ENCODE measurements around the gene OXCT2. TPM values are rescaled to one million over a fixed set of nuclear protein-coding genes. Genes with fewer than 3 reads are reported as not detected.

OXCT2 gene
- total RNA-seq, 1 donor from 2014 or later, result 2.1 TPM

- H4K20me1 ChIP-seq (ENCODE audit: low read depth), result peaks cover 3% of the 10 kb centered on the region
- TF ChIP-seq CTCF (IDR thresholded peaks at IDR 0.05), result no peak
- no peak for TF ChIP-seq EZH2 (IDR thresholded peaks at IDR 0.05)
- no peak for TF ChIP-seq EZH2phosphoT487 (IDR thresholded peaks at IDR 0.05)
- Mint-ChIP-seq H3K27me3 (ENCODE audit: insufficient read depth, low read depth) (peaks cover 10% of the 10 kb centered on the region), H3K4me3 (no peak overlapping the region), H3K4me1 (peaks cover 17% of the 10 kb centered on the region), H3K36me3 (peaks cover 2% of the 10 kb centered on the region), H3K9me3 (no peaks in the 10 kb centered on the region), H3K27ac (no peak overlapping the region)
- H2AFZ ChIP-seq (replicated peaks), result no peak overlapping the region
- H3K79me2 ChIP-seq (ENCODE audit: low read depth), result peaks cover 14% of the 10 kb centered on the region
- H3K36me3 ChIP-seq, result no peaks in the 10 kb centered on the region
- no peak overlapping the region for H3K9ac ChIP-seq
- H3K4me1 ChIP-seq, result peaks cover 7% of the 10 kb centered on the region
- no peak for DNase-seq (ENCODE audit: low spot score)
- peaks cover 75% of the 10 kb centered on the region for H3K27me3 ChIP-seq
- H3F3A ChIP-seq (ENCODE audit: low read depth), result no peaks in the 10 kb centered on the region
- no peak overlapping the region for H3K4me3 ChIP-seq
- no peak overlapping the region for H3K27ac ChIP-seq
- H3K9me3 ChIP-seq (ENCODE audit: low read depth), result no peaks in the 10 kb centered on the region
- H3K4me2 ChIP-seq, result no peak overlapping the region
These were observed 35.4 kb downstream of the OXCT2 start for GRCh38 chr1:39735731-39736130.

GRCh38 chr1:39733161-39733560, 38.0 kb downstream of the OXCT2 start:
- Histone ChIP-seq H3K27me3 (peaks cover 100% of the 10 kb centered on the region), H3K27ac (no peak overlapping the region), H3K79me2 (ENCODE audit: low read depth) (no peaks in the 10 kb centered on the region), H3K4me1 (no peaks in the 10 kb centered on the region), H3K9ac (no peak overlapping the region), H2AFZ (replicated peaks) (no peak overlapping the region), H3F3A (ENCODE audit: low read depth) (no peaks in the 10 kb centered on the region), H3K4me3 (no peak overlapping the region), H4K20me1 (ENCODE audit: low read depth) (no peaks in the 10 kb centered on the region), H3K9me3 (ENCODE audit: low read depth) (no peaks in the 10 kb centered on the region), H3K36me3 (no peaks in the 10 kb centered on the region), H3K4me2 (no peak overlapping the region)
- Mint-ChIP-seq H3K27ac (no peak overlapping the region), H3K36me3 (no peaks in the 10 kb centered on the region), H3K9me3 (no peaks in the 10 kb centered on the region), H3K4me3 (peak overlapping the region; percentile 28), H3K4me1 (peaks cover 3% of the 10 kb centered on the region), H3K27me3 (ENCODE audit: insufficient read depth, low read depth) (peaks cover 25% of the 10 kb centered on the region)
- no peak for DNase-seq (ENCODE audit: low spot score)
- no peak for TF ChIP-seq EZH2 (IDR thresholded peaks at IDR 0.05)
- no peak for TF ChIP-seq CTCF (IDR thresholded peaks at IDR 0.05)
- TF ChIP-seq EZH2phosphoT487 (IDR thresholded peaks at IDR 0.05), result no peak

DNA sequence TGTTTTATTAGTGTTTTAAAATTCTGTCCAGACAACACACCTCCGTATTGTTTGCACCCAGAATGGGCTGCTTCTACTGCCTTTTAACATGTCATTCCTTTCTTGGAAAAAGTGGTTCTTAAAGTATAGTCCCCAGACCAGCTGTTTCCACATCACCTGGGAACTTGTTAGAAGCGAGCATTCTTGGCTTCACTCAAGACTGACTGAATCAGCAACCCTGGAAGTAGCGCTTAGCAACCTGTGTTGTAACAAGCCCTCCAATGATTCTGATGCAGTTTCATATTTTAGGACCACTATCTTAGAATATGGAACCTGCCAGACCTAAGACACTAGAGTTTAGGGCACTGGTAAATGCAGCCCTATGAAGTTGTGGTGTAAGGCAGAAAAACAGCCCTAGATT, 38.4 kb downstream of the OXCT2 start:
- peaks cover 100% of the 10 kb centered on the region for H3K27me3 ChIP-seq

More for the DNA sequence above, 38.4 kb downstream of the OXCT2 start:
- H3K9me3 Mint-ChIP-seq, result no peaks in the 10 kb centered on the region
- H4K20me1 ChIP-seq (ENCODE audit: low read depth), result no peaks in the 10 kb centered on the region
- H3K27ac ChIP-seq, result no peak overlapping the region
- H3K36me3 ChIP-seq, result no peaks in the 10 kb centered on the region
- no peaks in the 10 kb centered on the region for H3K79me2 ChIP-seq (ENCODE audit: low read depth)
- no peaks in the 10 kb centered on the region for H3K36me3 Mint-ChIP-seq
- no peaks in the 10 kb centered on the region for H3K9me3 ChIP-seq (ENCODE audit: low read depth)
- H3K27me3 Mint-ChIP-seq (ENCODE audit: insufficient read depth, low read depth), result peaks cover 26% of the 10 kb centered on the region
- H3K4me1 ChIP-seq, result no peaks in the 10 kb centered on the region
- H3K4me3 ChIP-seq, result no peak overlapping the region
- TF ChIP-seq EZH2 (IDR thresholded peaks at IDR 0.05), result no peak
- TF ChIP-seq EZH2phosphoT487 (IDR thresholded peaks at IDR 0.05), result no peak
- TF ChIP-seq CTCF (IDR thresholded peaks at IDR 0.05), result no peak
- no peak overlapping the region for H3K9ac ChIP-seq
- no peak for DNase-seq (ENCODE audit: low spot score)
- no peak overlapping the region for H3K4me3 Mint-ChIP-seq
- H2AFZ ChIP-seq (replicated peaks), result no peak overlapping the region
- H3K4me2 ChIP-seq, result no peak overlapping the region
- H3K4me1 Mint-ChIP-seq, result peaks cover 3% of the 10 kb centered on the region
- no peak overlapping the region for H3K27ac Mint-ChIP-seq
- H3F3A ChIP-seq (ENCODE audit: low read depth), result no peaks in the 10 kb centered on the region

All from neural progenitor cell (in vitro differentiated cells).